ENCODE results near the gene GPR158. TPM values are rescaled to one million over a fixed set of nuclear protein-coding genes. Genes with fewer than 3 reads are reported as not detected.

The GPR158 gene
- total and polyA plus RNA-seq, 9 of the 15 experiments (the other 6 are each of a cell fraction or from before 2014, with no cell fraction given): 4.0 to 7.6 (median 5.0) TPM

DNA sequence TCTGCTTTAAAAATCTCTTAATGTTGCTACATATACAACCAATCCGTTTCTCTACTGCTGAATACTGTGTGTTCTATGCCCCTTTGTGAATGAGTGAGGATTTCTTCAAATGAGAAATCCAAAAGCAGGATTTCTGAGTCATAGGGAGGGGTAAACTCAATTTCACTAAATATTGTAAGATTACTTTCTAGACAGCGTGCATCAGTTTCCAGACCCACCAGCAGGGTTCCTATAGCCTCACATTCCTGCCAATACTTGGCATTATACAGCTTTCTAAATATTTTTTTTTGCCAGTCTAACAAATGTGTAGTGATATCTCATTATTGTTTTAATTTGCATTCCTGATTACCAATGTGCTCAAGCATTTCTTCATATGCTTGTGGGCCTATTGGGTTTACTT is 35.5 kb downstream of the GPR158 start (continued):
- TF ChIP-seq, protein P1, sequence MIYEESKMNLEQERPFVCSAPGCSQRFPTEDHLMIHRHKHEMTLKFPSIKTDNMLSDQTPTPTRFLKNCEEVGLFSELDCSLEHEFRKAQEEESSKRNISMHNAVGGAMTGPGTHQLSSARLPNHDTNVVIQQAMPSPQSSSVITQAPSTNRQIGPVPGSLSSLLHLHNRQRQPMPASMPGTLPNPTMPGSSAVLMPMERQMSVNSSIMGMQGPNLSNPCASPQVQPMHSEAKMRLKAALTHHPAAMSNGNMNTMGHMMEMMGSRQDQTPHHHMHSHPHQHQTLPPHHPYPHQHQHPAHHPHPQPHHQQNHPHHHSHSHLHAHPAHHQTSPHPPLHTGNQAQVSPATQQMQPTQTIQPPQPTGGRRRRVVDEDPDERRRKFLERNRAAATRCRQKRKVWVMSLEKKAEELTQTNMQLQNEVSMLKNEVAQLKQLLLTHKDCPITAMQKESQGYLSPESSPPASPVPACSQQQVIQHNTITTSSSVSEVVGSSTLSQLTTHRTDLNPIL (CRISPR knock-in tag; IDR thresholded peaks at IDR 0.05): no peak
- TF ChIP-seq SMAD4 (CRISPR knock-in tag; conservative IDR thresholded peaks at IDR 0.05) (no peak), DPF2 (IDR thresholded peaks at IDR 0.05) (no peak), CBFA2T3 (IDR thresholded peaks at IDR 0.05) (no peak), HMG20A (CRISPR knock-in tag; conservative IDR thresholded peaks at IDR 0.05) (no peak), CSDE1 (IDR thresholded peaks at IDR 0.05) (no peak), ARID1B (IDR thresholded peaks at IDR 0.05) (no peak), TAF15 (IDR thresholded peaks at IDR 0.05; ENCODE audit: low read depth, low read length) (no peak), CCAR2 (IDR thresholded peaks at IDR 0.05; ENCODE audit: low read depth, low read length) (no peak), FOSL1 (tag; conservative IDR thresholded peaks at IDR 0.05) (no peak)
- TF ChIP-seq, protein P2, sequence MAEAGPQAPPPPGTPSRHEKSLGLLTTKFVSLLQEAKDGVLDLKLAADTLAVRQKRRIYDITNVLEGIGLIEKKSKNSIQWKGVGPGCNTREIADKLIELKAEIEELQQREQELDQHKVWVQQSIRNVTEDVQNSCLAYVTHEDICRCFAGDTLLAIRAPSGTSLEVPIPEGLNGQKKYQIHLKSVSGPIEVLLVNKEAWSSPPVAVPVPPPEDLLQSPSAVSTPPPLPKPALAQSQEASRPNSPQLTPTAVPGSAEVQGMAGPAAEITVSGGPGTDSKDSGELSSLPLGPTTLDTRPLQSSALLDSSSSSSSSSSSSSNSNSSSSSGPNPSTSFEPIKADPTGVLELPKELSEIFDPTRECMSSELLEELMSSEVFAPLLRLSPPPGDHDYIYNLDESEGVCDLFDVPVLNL (CRISPR knock-in tag; IDR thresholded peaks at IDR 0.05; ENCODE audit: low read depth): no peak

DNA sequence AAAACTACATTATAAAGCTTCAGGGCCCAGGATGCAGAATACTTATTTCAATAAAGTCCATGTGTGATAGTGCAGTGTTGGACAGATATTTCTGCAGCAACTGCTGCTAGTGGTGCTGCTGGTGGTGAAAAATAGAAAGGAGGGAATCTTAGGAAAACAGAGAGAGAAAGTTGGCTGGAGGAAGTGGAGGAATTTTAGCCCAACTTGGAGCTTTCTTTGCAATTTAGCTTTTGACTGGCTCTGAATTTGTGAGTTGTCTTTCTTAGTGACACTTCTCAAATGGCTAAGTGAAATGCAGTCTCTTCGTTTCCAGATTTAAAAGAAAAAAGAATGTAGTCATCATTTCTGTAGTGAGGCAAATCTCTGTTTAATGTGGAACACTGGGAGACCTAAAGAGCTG is 45.4 kb downstream of the GPR158 start:
- H3K36me3 ChIP-seq (ENCODE audit: control insufficient read depth, insufficient read depth, low read length): no peaks in the 10 kb centered on the region
- CTCF ChIA-PET (ENCODE audit: low intra/inter-chr PET ratio): no interaction called here
- no peak overlapping the region for H3K4me2 ChIP-seq (ENCODE audit: insufficient read depth, low read length)
- peaks cover 7 to 8% of the 10 kb centered on the region in 2 experiments; a peak in 3 of 5 replicates for H3K27me3 ChIP-seq (ENCODE audit: control insufficient read depth in 2 of 2, insufficient read depth in 2 of 2, low read length in 2 of 2)
- no peak overlapping the region for H3K27ac ChIP-seq (ENCODE audit: extremely low read depth, low read depth, low read length)
- no TSS peak for BruUV-seq (replicated peaks)
- no peak overlapping the region for H2AFZ ChIP-seq (ENCODE audit: low read depth, low read length)
- H3K9me3 ChIP-seq (replicated peaks; ENCODE audit: control insufficient read depth, insufficient read depth, low read depth, low read length): no peaks in the 10 kb centered on the region
- no peaks in the 10 kb centered on the region for H3K79me2 ChIP-seq (ENCODE audit: control insufficient read depth, insufficient read depth, low read length)
- no peaks in the 10 kb centered on the region for H4K20me1 ChIP-seq (replicated peaks; ENCODE audit: control insufficient read depth, insufficient read depth, low read length)
- no peak overlapping the region for H3K9ac ChIP-seq (ENCODE audit: insufficient read depth in 1 of 2, low read depth in 2 of 2, low read length in 2 of 2)
- ATAC-seq (no peak), FAIRE-seq (no peak), DNase-seq (ENCODE audit: extremely low read depth in 1 of 4, low spot score in 3 of 4) (no peak)
- H3K4me3 ChIP-seq: no peak overlapping the region
- POLR2A ChIA-PET: no interaction called here
- intact Hi-C loops (cut with micrococcal nuclease): loop anchor here (10.0 kb wide), 1 partner anchor 415 kb away; no protein-coding TSS in a partner anchor
- in situ Hi-C loops (cut with MboI): no loop called here
- no peaks in the 10 kb centered on the region for H3K9me1 ChIP-seq (ENCODE audit: control insufficient read depth, insufficient read depth, low read length)
- 0% methylated on average over 1 of the region's 1 CpG for WGBS (ENCODE audit: insufficient coverage, low coverage, missing lambda C conversion rate)
- no peaks in the 10 kb centered on the region for H3K4me1 ChIP-seq (replicated peaks in 1 of 2; ENCODE audit: control insufficient read depth in 2 of 2, insufficient read depth in 2 of 2, low read length in 2 of 2)
- TF ChIP-seq ZNF133 (CRISPR knock-in tag; IDR thresholded peaks at IDR 0.05) (no peak), PTTG1 (tag; IDR thresholded peaks at IDR 0.05; ENCODE audit: low read depth) (no peak), CBX2 (IDR thresholded peaks at IDR 0.05; ENCODE audit: insufficient read depth, low read length, poor library complexity, severe bottlenecking) (no peak), MBD2 (IDR thresholded peaks at IDR 0.05; ENCODE audit: borderline replicate concordance, low read depth) (no peak), MEF2A (IDR thresholded peaks at IDR 0.05; ENCODE audit: control insufficient read depth, low read depth, low read length) (no peak), NR4A1 (CRISPR knock-in tag; IDR thresholded peaks at IDR 0.05) (no peak), NR4A1 (tag; IDR thresholded peaks at IDR 0.05) (no peak), RBM14 (IDR thresholded peaks at IDR 0.05; ENCODE audit: borderline replicate concordance, insufficient read depth, low read depth, low read length) (no peak)
- TF ChIP-seq, protein P3, sequence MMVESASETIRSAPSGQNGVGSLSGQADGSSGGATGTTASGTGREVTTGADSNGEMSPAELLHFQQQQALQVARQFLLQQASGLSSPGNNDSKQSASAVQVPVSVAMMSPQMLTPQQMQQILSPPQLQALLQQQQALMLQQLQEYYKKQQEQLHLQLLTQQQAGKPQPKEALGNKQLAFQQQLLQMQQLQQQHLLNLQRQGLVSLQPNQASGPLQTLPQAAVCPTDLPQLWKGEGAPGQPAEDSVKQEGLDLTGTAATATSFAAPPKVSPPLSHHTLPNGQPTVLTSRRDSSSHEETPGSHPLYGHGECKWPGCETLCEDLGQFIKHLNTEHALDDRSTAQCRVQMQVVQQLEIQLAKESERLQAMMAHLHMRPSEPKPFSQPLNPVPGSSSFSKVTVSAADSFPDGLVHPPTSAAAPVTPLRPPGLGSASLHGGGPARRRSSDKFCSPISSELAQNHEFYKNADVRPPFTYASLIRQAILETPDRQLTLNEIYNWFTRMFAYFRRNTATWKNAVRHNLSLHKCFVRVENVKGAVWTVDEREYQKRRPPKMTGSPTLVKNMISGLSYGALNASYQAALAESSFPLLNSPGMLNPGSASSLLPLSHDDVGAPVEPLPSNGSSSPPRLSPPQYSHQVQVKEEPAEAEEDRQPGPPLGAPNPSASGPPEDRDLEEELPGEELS (CRISPR knock-in tag; IDR thresholded peaks at IDR 0.05; ENCODE audit: borderline replicate concordance): no peak
